IMR-90 (cell line): ENCODE data around the gene KCNJ16. TPM values are rescaled to one million over a fixed set of nuclear protein-coding genes. Genes with fewer than 3 reads are reported as not detected.

Experiments used
- ATAC-seq: fragments of 200-7000 bp; cut with Tn5 transposase; 2 replicates; pipeline ENCODE4 v1.9.1; 2020; ENCODE audit warnings: low read depth, mild to moderate bottlenecking, moderate library complexity
- BruUV-seq: library from RNA; stranded (reverse); fragments of 400-500 nt; replicated peaks from 2 replicates; lab custom pipeline; 2021; lab: Mats Ljungman, UMichigan
- CTCF ChIA-PET: fragments of 300-600 bp; formaldehyde crosslinking; extraction: SDS; loops from one replicate; lab custom pipeline; 2021; ENCODE audit warnings: antibody characterized with exemption; lab: Yijun Ruan, JAX
- POLR2A ChIA-PET: fragments of 300-600 bp; sonication (Branson Sonifier 250); formaldehyde crosslinking; loops from one replicate; lab custom pipeline; 2022; ENCODE audit warnings: antibody characterized with exemption; ENCODE audit not compliant: unreplicated experiment; lab: Charles Lee
- DNase-seq: peaks from one replicate; pipeline ENCODE4 v3.0.0; 2013
- H2AFZ ChIP-seq: replicated peaks from 2 replicates; pipeline ENCODE3; 2013; ENCODE audit warnings: low read length, mild to moderate bottlenecking; ENCODE audit not compliant: poor library complexity
- H2AK5ac ChIP-seq: 2 replicates; pipeline ENCODE4 v1.6.1; 2013; ENCODE audit warnings: low read depth, low read length, inconsistent platforms
- H2AK9ac ChIP-seq: replicated peaks from 2 replicates; pipeline ENCODE3; 2013; ENCODE audit warnings: mild to moderate bottlenecking, low read depth, low read length, moderate library complexity; ENCODE audit not compliant: poor library complexity
- H2BK120ac ChIP-seq: 2 replicates; pipeline ENCODE4 v1.6.1; 2013; ENCODE audit warnings: low read depth, low read length, inconsistent platforms
- H2BK15ac ChIP-seq: 3 replicates; pipeline ENCODE4 v1.6.1; 2013; ENCODE audit warnings: low read depth, low read length, inconsistent platforms
- H2BK20ac ChIP-seq: 2 replicates; pipeline ENCODE4 v1.6.1; 2013; ENCODE audit warnings: low read depth, mild to moderate bottlenecking, inconsistent platforms, low read length, moderate library complexity
- H2BK5ac ChIP-seq: 2 replicates; pipeline ENCODE4 v1.6.1; 2013; ENCODE audit warnings: mild to moderate bottlenecking, low read depth, low read length, inconsistent platforms; ENCODE audit not compliant: poor library complexity, severe bottlenecking
- H3K14ac ChIP-seq: replicated peaks from 2 replicates; pipeline ENCODE4 v1.6.1; 2013; ENCODE audit warnings: low read depth, low read length, inconsistent platforms
- H3K18ac ChIP-seq: 2 replicates; pipeline ENCODE4 v1.6.1; 2013; ENCODE audit warnings: low read depth, low read length, control low read depth
- H3K23ac ChIP-seq: 2 replicates; pipeline ENCODE4 v1.6.1; 2013; ENCODE audit warnings: low read depth, low read length, inconsistent platforms
- H3K27ac ChIP-seq: 2 replicates; pipeline ENCODE4 v1.5.1; 2013; ENCODE audit warnings: mild to moderate bottlenecking, control low read depth, low read length; ENCODE audit not compliant: insufficient read depth
- H3K27me3 ChIP-seq: 2 replicates; pipeline ENCODE4 v1.6.1; 2013; ENCODE audit warnings: low read length; ENCODE audit not compliant: control insufficient read depth, insufficient read depth
- H3K36me3 ChIP-seq: 2 replicates; pipeline ENCODE4 v1.6.1; 2013; ENCODE audit warnings: low read length, mixed read lengths; ENCODE audit not compliant: control insufficient read depth, insufficient read depth
- H3K4ac ChIP-seq: 2 replicates; pipeline ENCODE4 v1.6.1; 2013; ENCODE audit warnings: low read depth, low read length, inconsistent platforms
- H3K4me1 ChIP-seq: 2 replicates; pipeline ENCODE4 v1.6.1; 2013; ENCODE audit warnings: low read length, mixed read lengths; ENCODE audit not compliant: control insufficient read depth, insufficient read depth
- H3K4me2 ChIP-seq: 2 replicates; pipeline ENCODE4 v1.6.1; 2013; ENCODE audit warnings: low read depth, mild to moderate bottlenecking, control low read depth, low read length, moderate library complexity
- H3K4me3 ChIP-seq: 2 replicates; pipeline ENCODE4 v1.5.1; 2013; ENCODE audit warnings: low read depth, mild to moderate bottlenecking, control low read depth, low read length, moderate library complexity; ENCODE audit not compliant: insufficient read depth
- H3K56ac ChIP-seq: 2 replicates; pipeline ENCODE4 v1.6.1; 2013; ENCODE audit warnings: low read length, inconsistent platforms; ENCODE audit not compliant: insufficient read depth; ENCODE audit errors: extremely low read depth
- H3K79me1 ChIP-seq, 2 experiments: 2 replicates each; pipeline ENCODE4 v1.6.1; 2013; ENCODE audit warnings: low read length in 2 of 2, inconsistent platforms in 1 of 2, low read depth in 1 of 2
- H3K9ac ChIP-seq: 2 replicates; pipeline ENCODE4 v1.6.1; 2013; ENCODE audit warnings: low read depth, low read length, control low read depth
- H3K9me1 ChIP-seq: 2 replicates; pipeline ENCODE4 v1.6.1; 2013; ENCODE audit warnings: low read length, inconsistent platforms; ENCODE audit not compliant: insufficient read depth
- H3K9me3 ChIP-seq: 2 replicates; pipeline ENCODE4 v1.6.1; 2013; ENCODE audit warnings: low read length; ENCODE audit not compliant: control insufficient read depth, insufficient read depth
- H4K20me1 ChIP-seq: 2 replicates; pipeline ENCODE4 v1.6.1; 2013; ENCODE audit warnings: low read length, inconsistent platforms; ENCODE audit not compliant: insufficient read depth
- H4K5ac ChIP-seq: 2 replicates; pipeline ENCODE4 v1.6.1; 2013; ENCODE audit warnings: mild to moderate bottlenecking, low read depth, low read length, control low read depth
- H4K8ac ChIP-seq, 2 experiments: 2 replicates each; pipeline ENCODE4 v1.6.1; 2013; ENCODE audit warnings: low read depth in 2 of 2, low read length in 2 of 2, control low read depth in 1 of 2, inconsistent platforms in 1 of 2
- H4K91ac ChIP-seq: 2 replicates; pipeline ENCODE4 v1.6.1; 2013; ENCODE audit warnings: low read depth, low read length, inconsistent platforms; ENCODE audit not compliant: insufficient read depth
- BHLHE40 ChIP-seq: fragments of 150-350 bp; IDR thresholded peaks from 2 replicates; pipeline ENCODE4 v1.6.1; 2016; ENCODE audit warnings: mild to moderate bottlenecking, low read depth, low read length
- CTCF ChIP-seq: conservative IDR thresholded peaks from 2 replicates; pipeline ENCODE4 v1.5.1; 2012; ENCODE audit warnings: mild to moderate bottlenecking, low read depth, low read length, improper control_type of control experiment
- NFE2L2 ChIP-seq: fragments of 150-350 bp; IDR thresholded peaks from 2 replicates; pipeline ENCODE4 v1.6.1; 2016; ENCODE audit warnings: low read depth, mild to moderate bottlenecking, low read length
- RAD21 ChIP-seq: IDR thresholded peaks from 2 replicates; pipeline ENCODE4 v1.6.1; 2012; ENCODE audit warnings: low read length, improper control_type of control experiment
- WGBS, 2 experiments: methylation state at CpG; one replicate each; pipeline versions ENCODE4 v1.1.5 to v1.1.7; 2013; ENCODE audit warnings: missing lambda C conversion rate in 2 of 2; ENCODE audit not compliant: insufficient read length in 1 of 2; ENCODE audit errors: extremely low coverage in 2 of 2; 5-methylcytosine and 5-hydroxymethylcytosine counted together
- dilution Hi-C: fragments of 300-500 bp; cut with HindIII; formaldehyde crosslinking; loops from one replicate; pipeline ENCODE4 v1.14.3; 2018; ENCODE audit warnings: low sequenced_read_pairs; ENCODE audit not compliant: unreplicated experiment
- in situ Hi-C: fragments of 300-500 bp; cut with MboI; formaldehyde crosslinking; loops from 3 replicates; pipeline ENCODE4 v1.14.3; 2019; ENCODE audit warnings: low sequenced_read_pairs, inconsistent platforms, mixed read lengths
- intact Hi-C: fragments of 100-400 bp; cut with micrococcal nuclease; formaldehyde crosslinking; loops from 2 replicates; pipeline ENCODE4 v1.10.0; 2022
- polyA plus RNA-seq, 3 experiments: library from polyadenylated mRNA; depleted of rRNA; stranded (reverse); fragments of >200 nt; gene quantifications; 2 replicates each; pipeline ENCODE4 v1.2.3, GENCODE V29; 2012; ENCODE audit warnings: low replicate concordance in 1 of 3
- total RNA-seq: library from RNA; depleted of rRNA; stranded (reverse); fragments of >200 nt; gene quantifications from 2 replicates; pipeline ENCODE4 v1.2.3, GENCODE V29; 2012

KCNJ16 gene
- total and polyA plus RNA-seq, 2 of the 4 experiments (the other 2 are of a cell fraction): not detected

GRCh38 chr17:70100983-70101382 lies 26.0 kb downstream of the KCNJ16 start:
- no peak overlapping the region for H2AK5ac ChIP-seq
- H4K5ac ChIP-seq: no peak overlapping the region
- H2BK15ac ChIP-seq: no peak overlapping the region
- in situ Hi-C loops (no loop called here), dilution Hi-C loops (no loop called here), intact Hi-C loops (loop anchor here (1.0 to 2.0 kb wide), 3 partner anchors 339 to 532 kb away; no protein-coding TSS in a partner anchor)
- no peaks in the 10 kb centered on the region for H3K9me1 ChIP-seq
- no peak overlapping the region for H3K4me3 ChIP-seq
- H2BK120ac ChIP-seq: no peak overlapping the region
- H3K4me2 ChIP-seq: no peak overlapping the region
- no peak overlapping the region for H3K4ac ChIP-seq
- no peaks in the 10 kb centered on the region for H3K36me3 ChIP-seq
- no peak overlapping the region for H3K14ac ChIP-seq
- no peaks in the 10 kb centered on the region for H3K9me3 ChIP-seq
- ATAC-seq: no peak
- ChIA-PET POLR2A (no interaction called here), CTCF (no interaction called here)
- no peak overlapping the region for H2BK20ac ChIP-seq
- BruUV-seq: no TSS peak
- no peak overlapping the region for H2AFZ ChIP-seq
- TF ChIP-seq RAD21 (peak; percentile 21; the same call in 1 of the 2 replicates), BHLHE40 (no peak), NFE2L2 (no peak), CTCF (0 out of 2 replicates have a peak, but pooled peaks have one; percentile 17)
- no peaks in the 10 kb centered on the region for H3K79me1 ChIP-seq
- H3K18ac ChIP-seq: no peak overlapping the region
- no CpG with 5 or more reads among the region's 1 CpG for WGBS, 2 experiments
- no peak overlapping the region for H2AK9ac ChIP-seq
- H3K56ac ChIP-seq: no peak overlapping the region
- no peak for DNase-seq
- no peaks in the 10 kb centered on the region for H4K20me1 ChIP-seq
- no peaks in the 10 kb centered on the region; the same call in 1 of the 2 replicates for H3K4me1 ChIP-seq
- no peak overlapping the region for H4K8ac ChIP-seq
- no peak overlapping the region for H4K91ac ChIP-seq
- H3K27me3 ChIP-seq: no peaks in the 10 kb centered on the region
- no peak overlapping the region for H3K9ac ChIP-seq
- H2BK5ac ChIP-seq: no peak overlapping the region
- H3K23ac ChIP-seq: no peak overlapping the region
- H3K27ac ChIP-seq: no peak overlapping the region
